Cardiac septum (tissue), 1 donor: ENCODE results near the gene FGFRL1. TPM values are rescaled to one million over a fixed set of nuclear protein-coding genes. Genes with fewer than 3 reads are reported as not detected.

Experiments
- DNase-seq: peaks from one replicate; pipeline ENCODE4 v3.0.0-alpha.2; 2020; ENCODE audit warnings: low spot score
- intact Hi-C: fragments of 100-400 bp; cut with DNase I; formaldehyde crosslinking; loops from one replicate; pipeline ENCODE4 v1.14.0; 2022
- total RNA-seq: library from RNA; stranded (reverse); fragmentation: NEBNext Ultra II Directional; extraction: Animal tissue kit (Norgen Biotek cat#: 25700); gene quantifications from one replicate; pipeline ENCODE4 v1.2.1, GENCODE V29; 2021
- donor health status: DM: no; HTN: no; CAD: no.

Gene FGFRL1
- total RNA-seq, 1 donor from 2014 or later: 28.1 TPM

DNA sequence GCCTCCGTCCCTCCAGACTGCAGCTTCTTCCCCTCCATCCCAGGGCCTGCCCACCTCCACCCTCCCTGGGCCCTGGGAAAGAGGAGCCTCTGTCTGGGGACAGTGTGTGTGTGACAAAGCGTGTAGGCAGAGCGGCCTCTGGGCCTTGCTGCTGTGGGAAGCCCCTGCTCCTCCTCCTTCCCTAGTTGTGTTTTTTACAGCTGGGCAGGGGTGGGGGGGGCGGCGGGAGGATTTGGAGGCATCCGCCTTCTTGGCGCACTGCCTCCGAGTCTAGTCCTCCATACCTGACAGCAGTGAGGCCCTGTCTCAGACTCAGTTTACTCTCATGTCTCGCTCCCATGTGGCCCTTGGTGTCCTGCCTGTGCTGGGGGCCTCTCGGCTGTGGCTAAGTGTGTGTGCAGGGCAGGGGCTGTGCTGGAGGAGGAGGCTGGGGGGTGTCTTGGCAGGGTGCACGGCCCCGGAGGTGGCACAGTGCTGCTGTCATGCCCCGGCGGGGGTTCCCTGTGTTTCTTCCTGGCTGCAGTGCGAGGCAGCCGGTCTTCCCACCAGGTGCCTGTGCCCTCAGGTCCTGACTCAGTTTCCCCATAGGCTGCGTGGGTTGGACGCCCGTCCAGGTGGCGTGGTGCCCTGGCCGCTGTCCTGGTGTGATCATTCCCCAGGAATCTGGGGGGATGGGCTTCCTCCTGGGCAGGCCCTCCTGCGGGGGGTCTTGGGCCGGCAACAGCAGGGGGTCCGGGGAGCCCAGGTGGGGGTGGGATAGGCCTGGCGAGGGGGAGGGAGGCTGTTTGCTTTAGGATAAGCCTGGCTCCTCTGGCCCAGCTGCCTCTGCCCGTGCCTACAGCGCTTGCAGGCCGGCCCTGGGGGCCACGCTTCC, 7.0 kb downstream of the FGFRL1 start:
- intact Hi-C loops: no loop called here
- no peak for DNase-seq

DNA sequence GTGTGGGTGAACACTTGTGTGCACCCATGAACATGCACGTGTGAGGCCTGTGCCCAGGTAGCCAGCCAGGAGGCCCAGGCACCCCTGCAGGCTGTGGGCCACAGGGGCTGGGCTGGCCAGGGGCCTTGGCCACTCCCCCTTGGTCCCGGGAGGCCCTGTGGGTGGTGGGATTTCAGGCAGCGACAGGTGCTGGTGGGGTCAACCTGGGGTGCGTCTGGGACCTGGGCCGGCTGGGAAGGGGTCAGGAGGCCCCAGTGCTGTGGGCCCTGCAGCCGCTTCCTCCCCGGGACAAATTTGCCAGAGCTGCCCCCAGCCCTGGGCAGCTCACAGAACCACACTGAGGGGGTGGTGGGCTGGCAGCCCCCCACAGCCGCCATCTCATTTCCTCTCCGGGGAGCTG, 7.9 kb downstream of the FGFRL1 start:
- intact Hi-C loops: no loop called here
- DNase-seq: no peak

DNA sequence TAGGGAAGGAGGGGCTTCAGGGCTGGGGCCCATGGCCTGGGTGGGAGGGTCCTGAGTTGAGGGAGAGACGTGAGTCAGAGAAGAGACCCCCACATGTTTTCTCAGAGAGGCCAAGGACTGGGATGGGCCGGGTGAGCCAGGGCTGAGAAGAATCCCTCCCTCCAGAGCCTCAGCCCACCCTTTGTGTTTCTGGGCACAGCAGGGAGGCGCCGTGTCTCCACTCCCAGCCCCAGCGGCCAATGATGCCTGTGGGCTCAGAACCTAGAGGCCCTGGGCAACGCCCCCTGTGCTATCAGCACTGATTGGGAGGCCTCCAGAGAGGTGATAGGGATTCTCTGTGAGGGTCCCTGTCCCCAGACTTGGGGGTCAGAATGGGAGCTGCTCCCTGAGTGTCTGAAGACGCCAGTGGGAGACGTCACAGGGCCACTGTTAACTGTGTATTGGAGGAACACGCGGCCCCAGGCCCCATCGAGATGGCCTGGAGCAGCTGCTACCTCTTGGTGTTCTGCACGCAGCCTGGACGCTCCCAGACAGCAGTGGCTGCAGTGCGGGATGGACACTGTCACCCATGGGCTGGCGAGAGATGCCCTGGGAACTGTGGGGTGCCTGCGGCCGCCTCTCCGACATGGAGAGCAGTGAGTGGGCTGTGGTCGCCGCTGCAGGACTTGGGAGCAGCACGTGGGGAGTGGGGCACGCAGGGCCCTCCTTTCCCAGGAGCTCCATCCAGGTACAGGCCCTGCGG, 8.5 kb downstream of the FGFRL1 start:
- intact Hi-C loops: no loop called here
- no peak for DNase-seq

DNA sequence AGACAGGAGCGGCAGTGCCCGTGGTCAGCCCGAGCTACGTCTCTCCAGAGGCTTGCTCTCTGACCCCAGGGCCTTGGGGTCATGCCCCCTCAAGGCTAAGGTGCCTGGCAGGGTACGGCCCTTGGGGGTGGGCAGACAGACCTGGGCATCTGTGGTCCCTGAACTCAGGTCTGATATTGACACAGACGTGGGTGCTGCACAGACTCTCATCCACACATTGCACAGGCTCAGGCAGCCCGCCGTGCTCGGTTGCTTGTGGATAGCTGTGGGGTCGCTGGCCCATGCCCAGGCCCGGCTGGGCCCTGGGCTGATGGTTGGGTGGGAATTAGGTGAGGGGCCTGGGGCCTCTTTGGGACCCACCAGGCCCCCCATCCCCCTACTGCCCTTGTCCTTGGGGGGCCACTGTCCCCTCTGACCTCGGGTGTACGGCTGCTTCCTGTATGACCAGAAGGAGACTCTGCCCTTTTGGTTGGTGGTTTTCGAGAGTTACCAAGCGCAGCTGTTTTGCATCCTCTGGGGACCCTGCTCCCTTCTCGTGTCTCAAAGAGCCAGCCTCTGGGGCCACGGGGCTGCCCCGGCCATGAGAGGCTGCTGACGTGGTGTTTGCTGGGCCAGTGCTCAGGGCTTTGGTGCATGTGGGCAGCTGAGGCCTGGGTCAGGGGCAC, 10.1 kb downstream of the FGFRL1 start:
- intact Hi-C loops: no loop called here
- no peak for DNase-seq

DNA sequence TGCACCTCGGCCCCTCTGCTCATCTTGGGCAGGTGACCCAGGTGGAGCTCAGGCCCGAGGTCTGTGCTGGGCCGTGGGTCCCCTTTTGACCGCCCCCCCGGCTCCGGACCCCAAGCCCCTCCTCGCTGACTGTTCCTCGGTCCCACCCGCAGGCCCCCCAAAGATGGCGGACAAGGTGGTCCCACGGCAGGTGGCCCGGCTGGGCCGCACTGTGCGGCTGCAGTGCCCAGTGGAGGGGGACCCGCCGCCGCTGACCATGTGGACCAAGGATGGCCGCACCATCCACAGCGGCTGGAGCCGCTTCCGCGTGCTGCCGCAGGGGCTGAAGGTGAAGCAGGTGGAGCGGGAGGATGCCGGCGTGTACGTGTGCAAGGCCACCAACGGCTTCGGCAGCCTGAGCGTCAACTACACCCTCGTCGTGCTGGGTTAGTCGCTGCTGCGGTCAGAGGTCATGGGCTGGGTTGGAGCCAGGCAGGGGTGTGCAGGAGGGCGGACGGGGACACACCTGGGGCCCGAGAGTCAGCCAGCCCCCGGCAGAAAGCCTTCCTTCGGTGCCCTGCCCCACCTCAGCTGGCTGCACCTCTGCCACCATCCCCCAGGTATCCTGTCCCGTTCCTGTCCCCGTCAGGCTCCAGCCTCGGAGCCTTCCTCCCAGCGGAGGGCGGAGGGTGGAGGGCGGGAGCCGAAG, 10.8 kb downstream of the FGFRL1 start:
- intact Hi-C loops: no loop called here
- no peak for DNase-seq

DNA sequence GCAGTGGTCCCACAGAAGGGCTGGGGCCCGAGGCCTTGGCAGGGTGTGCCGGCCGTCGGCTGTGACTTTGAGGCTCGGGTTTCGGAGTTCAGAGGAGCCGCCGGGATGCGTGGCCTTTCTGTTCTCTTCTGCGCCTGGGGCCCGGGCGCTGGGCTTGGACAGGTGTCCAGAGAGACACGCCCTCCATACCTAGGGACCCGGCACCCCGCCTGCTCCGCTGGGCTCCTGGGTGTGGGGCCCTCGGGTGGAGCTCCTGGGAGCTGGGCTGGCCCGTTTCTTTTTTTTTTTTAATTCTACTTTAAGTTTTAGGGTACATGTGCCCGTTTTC, 11.3 kb downstream of the FGFRL1 start:
- intact Hi-C loops: no loop called here
- no peak for DNase-seq

DNA sequence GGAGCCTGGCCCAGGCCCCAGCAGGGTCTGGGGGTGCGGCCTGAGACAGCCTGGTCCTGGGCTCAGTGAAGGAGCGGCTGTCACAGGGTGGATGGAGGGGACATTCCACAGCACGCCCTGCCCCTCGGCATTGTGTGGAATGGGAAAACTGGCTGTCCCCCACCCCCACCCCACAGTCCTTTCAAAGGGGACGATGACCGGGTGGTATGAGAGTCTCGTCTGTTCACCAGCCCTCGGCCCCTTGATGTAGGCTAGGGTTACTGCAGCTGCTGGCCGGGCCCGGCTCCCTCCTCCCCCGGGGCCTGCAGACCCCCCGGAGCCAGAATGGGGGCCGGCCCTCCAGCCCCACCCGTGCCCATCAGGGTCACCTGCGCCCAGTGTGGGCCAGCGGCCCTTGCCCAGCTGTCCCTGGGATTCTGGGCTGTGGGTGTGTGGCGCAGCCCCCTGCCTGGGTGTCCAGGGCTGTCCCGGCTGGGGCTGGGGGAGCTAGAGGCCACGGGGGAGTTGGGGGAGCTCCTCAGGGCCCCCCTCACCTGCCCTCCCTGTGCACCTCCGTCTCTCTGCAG, 11.7 kb downstream of the FGFRL1 start:
- intact Hi-C loops: no loop called here

DNA sequence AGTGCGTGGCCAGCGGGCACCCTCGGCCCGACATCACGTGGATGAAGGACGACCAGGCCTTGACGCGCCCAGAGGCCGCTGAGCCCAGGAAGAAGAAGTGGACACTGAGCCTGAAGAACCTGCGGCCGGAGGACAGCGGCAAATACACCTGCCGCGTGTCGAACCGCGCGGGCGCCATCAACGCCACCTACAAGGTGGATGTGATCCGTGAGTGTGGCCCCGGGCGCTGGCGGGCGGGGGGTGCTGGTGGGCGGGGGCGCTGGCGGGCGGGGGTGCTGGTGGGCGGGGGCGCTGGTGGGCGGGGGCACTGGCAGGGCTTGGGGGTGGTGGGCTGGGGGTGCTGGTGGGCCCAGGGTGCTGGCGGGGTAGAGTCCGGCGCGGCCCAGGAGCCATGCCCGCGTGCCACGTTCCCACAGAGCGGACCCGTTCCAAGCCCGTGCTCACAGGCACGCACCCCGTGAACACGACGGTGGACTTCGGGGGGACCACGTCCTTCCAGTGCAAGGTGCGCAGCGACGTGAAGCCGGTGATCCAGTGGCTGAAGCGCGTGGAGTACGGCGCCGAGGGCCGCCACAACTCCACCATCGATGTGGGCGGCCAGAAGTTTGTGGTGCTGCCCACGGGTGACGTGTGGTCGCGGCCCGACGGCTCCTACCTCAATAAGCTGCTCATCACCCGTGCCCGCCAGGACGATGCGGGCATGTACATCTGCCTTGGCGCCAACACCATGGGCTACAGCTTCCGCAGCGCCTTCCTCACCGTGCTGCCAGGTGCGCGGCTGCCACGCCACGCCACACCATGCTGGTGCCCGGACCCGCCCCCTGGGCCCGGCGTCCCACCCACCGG, 12.7 kb downstream of the FGFRL1 start:
- intact Hi-C loops: no loop called here
- DNase-seq: no peak

More for the DNA sequence above, 11.7 kb downstream of the FGFRL1 start:
- DNase-seq: no peak

DNA sequence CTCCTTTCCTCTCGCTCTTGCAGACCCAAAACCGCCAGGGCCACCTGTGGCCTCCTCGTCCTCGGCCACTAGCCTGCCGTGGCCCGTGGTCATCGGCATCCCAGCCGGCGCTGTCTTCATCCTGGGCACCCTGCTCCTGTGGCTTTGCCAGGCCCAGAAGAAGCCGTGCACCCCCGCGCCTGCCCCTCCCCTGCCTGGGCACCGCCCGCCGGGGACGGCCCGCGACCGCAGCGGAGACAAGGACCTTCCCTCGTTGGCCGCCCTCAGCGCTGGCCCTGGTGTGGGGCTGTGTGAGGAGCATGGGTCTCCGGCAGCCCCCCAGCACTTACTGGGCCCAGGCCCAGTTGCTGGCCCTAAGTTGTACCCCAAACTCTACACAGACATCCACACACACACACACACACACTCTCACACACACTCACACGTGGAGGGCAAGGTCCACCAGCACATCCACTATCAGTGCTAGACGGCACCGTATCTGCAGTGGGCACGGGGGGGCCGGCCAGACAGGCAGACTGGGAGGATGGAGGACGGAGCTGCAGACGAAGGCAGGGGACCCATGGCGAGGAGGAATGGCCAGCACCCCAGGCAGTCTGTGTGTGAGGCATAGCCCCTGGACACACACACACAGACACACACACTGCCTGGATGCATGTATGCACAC, 13.6 kb downstream of the FGFRL1 start:
- intact Hi-C loops: no loop called here
- no peak for DNase-seq

DNA sequence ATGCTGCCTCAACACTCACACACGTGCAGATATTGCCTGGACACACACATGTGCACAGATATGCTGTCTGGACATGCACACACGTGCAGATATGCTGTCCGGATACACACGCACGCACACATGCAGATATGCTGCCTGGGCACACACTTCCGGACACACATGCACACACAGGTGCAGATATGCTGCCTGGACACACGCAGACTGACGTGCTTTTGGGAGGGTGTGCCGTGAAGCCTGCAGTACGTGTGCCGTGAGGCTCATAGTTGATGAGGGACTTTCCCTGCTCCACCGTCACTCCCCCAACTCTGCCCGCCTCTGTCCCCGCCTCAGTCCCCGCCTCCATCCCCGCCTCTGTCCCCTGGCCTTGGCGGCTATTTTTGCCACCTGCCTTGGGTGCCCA, 14.7 kb downstream of the FGFRL1 start:
- intact Hi-C loops: no loop called here
- DNase-seq: no peak

DNA sequence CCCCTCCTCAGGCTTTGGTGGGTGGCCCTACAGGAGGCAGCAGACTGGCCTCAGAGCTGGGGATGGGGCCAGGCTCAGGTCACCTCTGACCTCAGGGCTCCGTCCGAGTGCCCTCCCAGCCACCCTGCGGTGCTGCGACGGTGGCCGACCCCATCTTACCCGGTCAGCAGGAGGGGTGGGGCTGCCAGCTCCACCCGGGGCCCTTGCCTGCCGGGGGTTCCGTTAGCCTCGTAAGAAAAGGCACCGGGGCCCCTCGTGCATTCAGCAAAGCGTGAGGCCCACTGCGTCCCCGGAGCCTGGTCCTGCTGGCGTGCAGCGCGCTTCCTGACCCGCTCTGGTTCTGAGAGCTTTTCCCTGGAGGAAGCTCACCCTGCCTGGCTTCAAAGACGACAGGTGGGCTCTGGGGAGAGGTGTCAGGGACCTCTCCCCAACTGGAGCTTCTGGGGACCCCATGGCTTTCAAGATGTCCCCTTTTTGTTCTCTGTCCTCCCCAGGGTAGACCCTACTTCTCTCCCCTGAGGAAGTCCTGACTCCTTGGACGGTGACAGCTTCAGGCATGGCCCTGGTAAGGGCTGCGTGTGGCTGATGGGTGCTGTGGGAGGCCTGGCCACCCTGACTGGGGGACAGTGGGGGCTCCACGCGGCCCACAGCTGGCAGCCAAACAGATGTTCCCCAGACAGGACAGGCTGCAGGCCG, 15.9 kb downstream of the FGFRL1 start:
- intact Hi-C loops: no loop called here
- no peak for DNase-seq

DNA sequence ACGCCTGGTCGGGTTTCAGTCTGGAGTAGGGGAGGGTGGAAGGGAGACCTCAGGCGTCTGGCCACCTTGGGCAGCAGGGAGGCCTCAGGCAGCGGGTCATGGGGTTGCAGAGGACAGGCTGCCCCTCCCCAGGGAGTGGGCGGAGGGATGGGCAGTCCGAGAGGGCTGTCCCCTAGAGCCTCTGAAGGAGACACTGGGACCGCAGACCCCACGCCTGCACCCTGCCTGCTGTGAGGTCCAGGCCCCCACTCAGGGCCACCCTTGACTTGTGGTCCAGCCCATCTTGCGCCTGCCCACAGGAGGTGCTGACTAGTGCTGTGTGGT, 16.5 kb downstream of the FGFRL1 start:
- intact Hi-C loops: no loop called here
- no peak for DNase-seq

DNA sequence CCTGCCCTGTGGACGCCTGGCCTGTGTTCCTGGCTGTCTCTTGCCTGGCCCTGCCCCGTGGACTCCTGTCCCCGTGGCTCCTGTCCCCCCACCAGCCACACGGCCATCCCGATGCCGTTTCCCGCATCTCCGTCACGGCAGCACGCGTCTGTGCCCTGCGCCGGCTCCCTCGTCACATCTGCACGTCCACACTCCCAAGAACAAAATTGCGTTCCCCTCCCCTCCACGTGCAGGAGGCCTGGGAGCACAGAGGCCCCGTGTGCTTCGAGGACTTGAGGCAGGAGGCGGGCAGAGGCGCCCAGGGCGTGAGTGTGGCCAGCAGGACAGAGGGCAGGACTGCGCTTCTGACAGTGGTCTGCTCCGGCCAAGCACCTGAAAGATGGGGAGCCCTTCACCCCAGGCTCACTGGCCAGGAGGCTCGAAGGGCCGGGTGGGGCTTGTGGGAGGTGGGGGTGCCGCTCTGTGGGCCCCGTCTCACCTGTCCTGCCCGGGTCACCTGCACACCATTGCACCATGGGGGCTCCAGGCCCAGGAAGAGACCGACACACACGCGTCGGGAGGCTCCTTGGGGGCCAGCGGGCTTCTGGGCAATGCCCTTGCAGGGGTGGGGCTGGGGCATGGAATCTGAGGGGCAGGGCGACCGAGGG, 17.3 kb downstream of the FGFRL1 start:
- intact Hi-C loops: no loop called here
- no peak for DNase-seq

DNA sequence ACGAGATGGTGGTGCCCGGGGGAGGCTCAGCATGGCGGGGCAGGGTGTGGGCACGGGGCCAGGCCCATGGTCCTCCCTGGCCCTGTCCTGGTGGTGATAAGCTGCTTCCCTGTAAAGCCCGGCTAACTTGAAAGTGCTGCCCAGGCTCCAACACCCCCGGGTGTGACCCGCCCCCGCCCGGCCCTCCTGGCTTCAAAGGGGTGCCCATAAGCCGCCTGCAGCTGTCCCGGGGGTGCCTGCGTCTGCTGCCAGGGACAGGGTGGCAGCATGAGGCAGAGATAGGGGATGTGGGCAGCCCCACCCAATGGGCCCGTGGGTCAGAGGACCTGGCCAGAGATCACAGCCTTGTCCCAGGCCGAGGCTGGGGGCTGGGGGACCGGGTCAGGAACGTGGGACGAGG, 18.1 kb downstream of the FGFRL1 start:
- intact Hi-C loops: no loop called here
- no peak for DNase-seq

DNA sequence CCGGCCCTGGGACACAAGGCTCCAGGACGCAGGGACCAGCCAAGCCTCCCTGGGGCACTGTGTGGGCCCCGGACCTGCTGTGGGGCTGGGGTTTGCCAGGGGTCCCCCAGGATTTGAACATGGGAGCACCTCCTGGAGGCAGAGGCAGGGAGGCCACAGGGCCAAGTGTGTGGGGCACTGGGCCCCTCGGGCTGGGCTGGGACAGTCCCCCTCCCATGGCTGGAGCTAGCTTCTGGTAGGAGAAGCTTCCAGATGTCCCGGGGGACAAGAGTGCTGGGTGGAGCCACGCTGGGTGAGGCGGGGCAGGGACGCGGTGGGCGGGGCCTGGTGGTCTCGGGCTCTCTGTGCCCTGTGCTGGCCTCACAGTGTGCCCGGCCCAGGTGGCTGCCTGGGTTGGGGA, 18.6 kb downstream of the FGFRL1 start:
- intact Hi-C loops: no loop called here
- no peak for DNase-seq

DNA sequence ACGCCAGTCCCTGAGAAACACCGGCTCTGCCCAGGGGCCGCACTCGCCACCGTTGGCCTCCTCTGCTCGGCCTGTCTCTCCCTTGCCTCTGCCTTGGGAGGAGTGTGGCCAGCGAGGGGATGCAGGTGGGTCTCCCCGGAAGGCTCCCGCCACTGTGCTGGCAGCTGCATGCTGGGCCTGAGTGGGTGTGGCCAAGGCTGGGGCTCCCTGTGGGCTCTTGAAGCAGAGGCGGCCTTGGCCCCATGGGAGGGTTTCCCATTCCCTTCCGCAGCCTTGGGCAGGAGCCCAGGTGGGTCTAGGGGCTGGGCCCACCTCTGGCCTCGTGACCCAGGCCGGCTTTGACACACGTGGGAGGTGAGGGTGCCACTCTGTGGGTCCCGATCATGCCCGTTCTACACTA, 19.1 kb downstream of the FGFRL1 start:
- intact Hi-C loops: no loop called here
- DNase-seq: no peak

DNA sequence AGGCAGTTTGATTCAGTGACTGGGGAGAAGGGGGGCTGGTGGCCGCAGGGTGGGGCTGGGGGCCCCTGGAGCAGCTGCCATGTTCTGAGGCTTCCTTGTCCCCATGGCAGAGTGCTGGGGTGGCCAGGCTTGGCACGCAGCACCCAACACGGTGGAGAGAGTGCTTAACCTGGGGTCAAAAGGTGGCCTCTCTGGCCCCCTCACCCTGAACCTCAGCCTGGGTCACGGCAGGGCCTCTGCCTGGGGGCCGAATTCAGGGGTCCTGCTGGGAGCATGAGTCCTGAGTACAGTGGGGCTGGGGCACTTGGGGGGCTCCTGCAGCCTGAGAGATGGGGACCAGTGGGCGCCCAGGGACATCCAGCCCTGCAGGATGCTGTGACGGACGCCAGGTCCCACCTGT, 19.9 kb downstream of the FGFRL1 start:
- intact Hi-C loops: no loop called here
- DNase-seq: no peak
